HG03039 (cell line): ENCODE data around the gene PEX14.

Source experiments
- ATAC-seq: cut with Tn5 transposase; IDR thresholded peaks from one replicate; pipeline ENCODE4 v1.9.1; 2021; ENCODE audit warnings: mild to moderate bottlenecking, moderate library complexity; ENCODE audit not compliant: unreplicated experiment

Gene PEX14

DNA sequence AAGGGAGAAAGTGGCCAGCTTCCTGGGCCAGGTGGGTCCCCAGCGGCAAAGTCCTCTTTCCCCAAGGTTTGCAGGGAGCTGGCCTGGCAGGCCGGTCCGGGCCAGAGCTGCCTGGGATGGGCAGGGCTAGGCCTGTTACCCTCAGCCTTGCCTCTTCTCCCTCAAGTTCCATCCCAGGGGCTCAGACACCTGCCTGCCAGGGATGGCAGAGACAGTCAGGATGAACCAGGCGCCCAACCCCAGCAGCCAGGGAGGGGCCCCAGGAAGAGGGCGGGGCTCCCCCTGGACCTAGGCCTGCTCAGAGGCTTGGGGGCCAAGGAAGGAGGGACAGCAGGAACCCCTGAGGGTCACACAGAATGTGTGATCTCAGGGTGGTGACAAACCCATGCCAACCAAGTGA is 201.1 kb downstream of the PEX14 start:
- ATAC-seq = no peak

DNA sequence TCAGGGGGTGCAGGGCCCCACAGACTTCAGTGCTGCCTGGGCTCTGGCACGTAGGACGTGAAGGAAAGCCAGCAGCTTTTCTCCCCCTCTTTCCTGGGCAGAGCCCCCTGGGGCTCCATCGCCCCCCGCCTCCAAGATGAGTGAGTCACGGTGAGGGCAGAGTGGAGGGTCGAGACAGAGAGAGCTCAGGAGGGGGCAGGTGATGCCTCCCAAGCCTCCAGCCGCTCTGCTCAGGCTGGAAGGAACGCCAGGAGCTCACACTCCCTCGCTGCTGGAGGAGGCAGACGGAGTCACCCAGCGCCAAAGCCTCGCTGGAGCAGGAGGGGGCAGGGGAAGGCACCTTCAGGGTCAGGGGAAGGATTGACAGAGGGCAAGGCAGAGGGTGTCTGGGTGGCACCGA is 202.2 kb downstream of the PEX14 start:
- ATAC-seq = no peak

GRCh38 chr1:10677491-10678391 is 203.0 kb downstream of the PEX14 start:
- no peak for ATAC-seq

DNA sequence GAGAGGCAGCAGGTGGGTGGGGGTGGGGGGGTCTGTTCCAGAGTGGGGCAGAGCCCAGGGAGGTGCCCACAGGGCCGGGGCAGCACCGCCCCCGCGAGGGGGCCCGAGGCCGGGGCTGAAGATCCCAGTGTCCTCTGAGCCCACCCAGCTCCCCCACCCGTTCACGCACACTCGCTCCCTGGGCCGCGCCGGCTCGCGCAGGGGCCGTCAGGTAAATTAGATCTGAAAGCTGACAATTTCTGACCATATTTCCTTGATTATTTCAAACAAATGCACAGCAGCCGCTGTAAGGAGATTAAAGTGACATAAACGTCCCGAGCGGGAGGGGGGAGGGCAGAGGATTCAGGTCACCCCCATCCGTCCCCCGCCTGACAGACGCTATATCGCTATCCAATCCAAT is 203.7 kb downstream of the PEX14 start:
- ATAC-seq = no peak

- no peak for ATAC-seq
Observed at GRCh38 chr1:10678852-10679251, 204.1 kb downstream of the PEX14 start.

GRCh38 chr1:10679496-10680220 is 204.9 kb downstream of the PEX14 start:
- ATAC-seq = no peak
